MM.1S (cell line): ENCODE results near the gene ENO1.

Experiments used
- CTCF ChIP-seq: fragments of 300-600 bp; sonication (generic); IDR thresholded peaks from 2 replicates; pipeline ENCODE4 v1.5.1; 2016; ENCODE audit warnings: antibody characterized with exemption, low read length, mixed read lengths
- EZH2phosphoT487 ChIP-seq: fragments of 300-600 bp; sonication (generic); IDR thresholded peaks from 2 replicates; pipeline ENCODE4 v1.6.1; 2018; ENCODE audit warnings: antibody characterized with exemption, low read length

DNA sequence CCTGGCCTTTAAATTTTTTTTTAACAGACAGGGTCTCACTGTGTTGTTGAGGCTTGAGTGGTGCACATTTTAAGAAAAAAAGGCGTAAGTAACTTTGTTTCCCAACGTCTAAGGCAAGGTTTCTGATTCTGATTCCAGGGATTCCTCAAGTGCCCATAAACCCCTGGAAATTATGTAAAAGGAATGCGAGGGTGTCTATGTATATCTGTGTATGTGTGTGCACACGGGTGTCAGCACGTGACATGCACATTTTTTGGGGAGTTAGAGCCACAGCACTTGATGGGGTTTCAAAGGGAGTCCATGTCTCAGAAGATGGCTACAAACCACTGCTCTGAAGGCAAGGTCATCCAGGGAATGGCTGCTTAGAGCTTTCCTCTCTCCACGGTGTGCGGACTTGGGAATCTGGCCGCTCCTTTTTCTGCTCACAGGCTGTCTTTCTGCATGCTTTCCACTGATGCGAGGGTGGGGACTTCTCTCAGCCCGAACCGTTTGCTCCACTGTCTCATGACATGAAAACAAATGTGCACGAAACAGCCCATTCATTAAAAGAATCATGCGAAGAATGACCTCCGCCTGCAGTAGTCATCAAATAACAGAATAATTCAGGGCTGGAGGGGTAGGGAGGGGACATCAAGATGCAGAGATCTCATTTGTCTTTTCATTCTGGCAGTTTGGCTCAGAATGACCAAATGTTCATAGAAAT lies 42.4 kb downstream of the ENO1 start:
- TF ChIP-seq CTCF (no peak), EZH2phosphoT487 (no peak)
